D721Med (cell line): Measurements from ENCODE around the gene INPP5A.

Experiments used
- DNase-seq: peaks from one replicate; pipeline ENCODE4 v3.0.0; 2011; ENCODE audit warnings: low spot score; ENCODE audit not compliant: insufficient read length
- FAIRE-seq: peaks from 2 replicates; lab custom pipeline; 2011; peaks lifted over from hg19 to GRCh38; lab: Jason Lieb, UNC
- CTCF ChIP-seq: IDR thresholded peaks from 2 replicates; pipeline ENCODE4 v1.5.1; 2012; ENCODE audit warnings: mild to moderate bottlenecking, control low read depth; ENCODE audit not compliant: insufficient read depth; ENCODE audit errors: missing control alignments

The INPP5A gene

GRCh38 chr10:132660385-132660784 is 122.8 kb downstream of the INPP5A start:
- DNase-seq = no peak
- no peak for FAIRE-seq
- TF ChIP-seq CTCF = no peak

- TF ChIP-seq CTCF = no peak
- FAIRE-seq (no peak), DNase-seq (no peak)
Observed at GRCh38 chr10:132662186-132662920, 124.8 kb downstream of the INPP5A start.

- no peak for TF ChIP-seq CTCF
- no peak for FAIRE-seq
Observed at GRCh38 chr10:132663666-132664365, 126.2 kb downstream of the INPP5A start.

GRCh38 chr10:132664407-132664806 is 126.8 kb downstream of the INPP5A start:
- no peak for DNase-seq
- TF ChIP-seq CTCF = no peak
- FAIRE-seq = no peak

More at GRCh38 chr10:132663666-132664365, 126.2 kb downstream of the INPP5A start:
- no peak for DNase-seq

GRCh38 chr10:132664883-132665282 is 127.3 kb downstream of the INPP5A start:
- no peak for FAIRE-seq
- DNase-seq = no peak
- TF ChIP-seq CTCF = no peak

GRCh38 chr10:132665946-132666704 is 128.5 kb downstream of the INPP5A start:
- DNase-seq (no peak), FAIRE-seq (no peak)
- TF ChIP-seq CTCF = no peak
